Right atrium auricular region (tissue), 2 donors: ENCODE data around the gene LIME1. TPM values are rescaled to one million over a fixed set of nuclear protein-coding genes. Genes with fewer than 3 reads are reported as not detected.

Experiments used
- DNase-seq: peaks from one replicate; pipeline ENCODE4 v3.0.0-alpha.2; 2019; ENCODE audit warnings: low spot score
- H3K27ac ChIP-seq, 2 donors: fragments of 200-600 bp; sonication (generic); 1 replicate in 1 of 2; 2 replicates in 1 of 2; pipeline ENCODE4 v1.5.1; 2016 to 2019
- H3K27me3 ChIP-seq, 2 donors: fragments of 200-600 bp; sonication (generic); one replicate each; pipeline versions ENCODE4 v1.5.1 to v1.6.0; 2017 to 2019
- H3K36me3 ChIP-seq: fragments of 200-600 bp; sonication (generic); one replicate; pipeline ENCODE4 v1.5.1; 2016
- H3K4me1 ChIP-seq, 2 donors: fragments of 200-600 bp; sonication (generic); one replicate each; pipeline versions ENCODE4 v1.5.1 to v1.6.0; 2017 to 2019
- H3K4me3 ChIP-seq, 2 donors: fragments of 200-600 bp; sonication (generic); 1 replicate in 1 of 2; 2 replicates in 1 of 2; pipeline ENCODE4 v1.5.1; 2017 to 2019; ENCODE audit warnings: mild to moderate bottlenecking in 1 of 2, moderate library complexity in 1 of 2
- H3K9me3 ChIP-seq, 2 donors: fragments of 200-600 bp; sonication (generic); one replicate each; pipeline ENCODE4 v1.5.1; 2019
- total RNA-seq, 2 donors: library from RNA; depleted of rRNA; stranded (reverse); fragments of >200 nt; gene quantifications; one replicate each; pipeline ENCODE4 v1.1.0, GENCODE V29; 2016
- TF ChIP-seq, protein P1 (sequence below), 2 donors: fragments of 200-600 bp; sonication (generic); IDR thresholded peaks; one replicate each; pipeline ENCODE4 v1.5.1; 2019; ENCODE audit warnings: antibody characterized with exemption in 2 of 2

LIME1 gene
- total RNA-seq, 2 donors from 2014 or later = 2.4 to 2.5 TPM

DNA sequence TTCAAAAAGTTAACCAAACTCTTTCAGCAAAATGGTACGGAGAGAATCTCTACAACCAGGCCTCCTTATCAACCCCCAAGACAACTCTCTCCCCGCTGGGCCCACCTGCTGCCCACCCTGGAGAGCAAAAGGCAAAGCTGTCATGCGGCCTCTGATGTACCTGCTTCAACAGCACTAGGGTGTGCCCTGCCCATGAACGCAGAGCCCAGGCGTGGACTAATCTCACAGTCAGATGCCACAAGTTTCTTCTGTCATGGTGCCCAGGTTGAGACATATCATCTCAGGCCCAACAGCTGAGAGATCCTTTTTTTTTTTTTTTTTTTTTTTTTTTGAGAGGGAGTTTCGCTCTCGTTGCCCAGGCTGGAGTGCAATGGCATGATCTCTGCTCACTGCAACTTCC lies 29.4 kb downstream of the LIME1 start:
- no peak for DNase-seq
- Histone ChIP-seq H3K27ac (no peak overlapping the region), H3K9me3 (no peaks in the 10 kb centered on the region), H3K27me3 (no peaks in the 10 kb centered on the region), H3K36me3 (peaks cover 41% of the 10 kb centered on the region), H3K4me3 (no peak overlapping the region), H3K4me1 (peaks cover 0 to 5% of the 10 kb centered on the region in 2 donors)
- TF ChIP-seq, protein P1, sequence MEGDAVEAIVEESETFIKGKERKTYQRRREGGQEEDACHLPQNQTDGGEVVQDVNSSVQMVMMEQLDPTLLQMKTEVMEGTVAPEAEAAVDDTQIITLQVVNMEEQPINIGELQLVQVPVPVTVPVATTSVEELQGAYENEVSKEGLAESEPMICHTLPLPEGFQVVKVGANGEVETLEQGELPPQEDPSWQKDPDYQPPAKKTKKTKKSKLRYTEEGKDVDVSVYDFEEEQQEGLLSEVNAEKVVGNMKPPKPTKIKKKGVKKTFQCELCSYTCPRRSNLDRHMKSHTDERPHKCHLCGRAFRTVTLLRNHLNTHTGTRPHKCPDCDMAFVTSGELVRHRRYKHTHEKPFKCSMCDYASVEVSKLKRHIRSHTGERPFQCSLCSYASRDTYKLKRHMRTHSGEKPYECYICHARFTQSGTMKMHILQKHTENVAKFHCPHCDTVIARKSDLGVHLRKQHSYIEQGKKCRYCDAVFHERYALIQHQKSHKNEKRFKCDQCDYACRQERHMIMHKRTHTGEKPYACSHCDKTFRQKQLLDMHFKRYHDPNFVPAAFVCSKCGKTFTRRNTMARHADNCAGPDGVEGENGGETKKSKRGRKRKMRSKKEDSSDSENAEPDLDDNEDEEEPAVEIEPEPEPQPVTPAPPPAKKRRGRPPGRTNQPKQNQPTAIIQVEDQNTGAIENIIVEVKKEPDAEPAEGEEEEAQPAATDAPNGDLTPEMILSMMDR (IDR thresholded peaks at IDR 0.05) = no peak

DNA sequence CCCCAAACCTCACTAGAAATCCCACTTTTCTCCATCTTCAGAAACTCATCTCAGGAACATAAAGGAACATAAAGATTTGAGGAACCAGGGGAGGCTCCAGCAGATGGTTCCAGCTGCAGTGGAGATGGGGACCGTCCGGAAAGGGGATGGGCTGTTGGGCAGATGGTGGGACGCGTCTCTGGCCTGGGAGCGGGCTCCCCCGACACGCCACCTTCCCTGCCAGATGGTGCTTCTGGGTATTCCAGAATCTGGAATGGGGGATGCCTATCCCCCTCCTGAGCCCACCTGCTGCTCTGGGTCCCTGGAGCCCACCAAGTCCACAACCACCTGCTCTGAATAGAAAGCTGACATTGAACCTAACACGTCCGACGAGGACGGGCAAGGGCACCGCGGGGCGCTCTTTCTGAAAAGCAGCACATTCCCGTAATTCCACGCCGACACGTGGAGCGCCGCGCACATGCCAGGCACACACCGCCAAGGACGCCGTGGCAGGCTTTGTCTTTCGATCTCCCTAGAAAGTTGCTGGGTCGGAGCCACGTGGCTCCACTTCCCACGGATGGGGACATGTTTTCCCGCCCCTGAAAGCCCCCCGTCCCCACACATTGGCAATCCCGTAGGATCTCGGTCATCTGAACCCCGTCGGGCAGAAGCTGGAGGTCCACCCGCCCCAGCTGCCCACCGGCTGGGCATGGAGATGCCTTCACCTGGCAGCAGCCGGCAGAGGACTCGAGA lies 30.4 kb downstream of the LIME1 start:
- Histone ChIP-seq H3K9me3 (no peaks in the 10 kb centered on the region), H3K27ac (no peak overlapping the region), H3K27me3 (no peaks in the 10 kb centered on the region), H3K4me3 (no peak overlapping the region), H3K36me3 (peaks cover 38% of the 10 kb centered on the region), H3K4me1 (peaks cover 0 to 5% of the 10 kb centered on the region in 2 donors)
- TF ChIP-seq, protein P1 (IDR thresholded peaks at IDR 0.05) = no peak
- no peak for DNase-seq

DNA sequence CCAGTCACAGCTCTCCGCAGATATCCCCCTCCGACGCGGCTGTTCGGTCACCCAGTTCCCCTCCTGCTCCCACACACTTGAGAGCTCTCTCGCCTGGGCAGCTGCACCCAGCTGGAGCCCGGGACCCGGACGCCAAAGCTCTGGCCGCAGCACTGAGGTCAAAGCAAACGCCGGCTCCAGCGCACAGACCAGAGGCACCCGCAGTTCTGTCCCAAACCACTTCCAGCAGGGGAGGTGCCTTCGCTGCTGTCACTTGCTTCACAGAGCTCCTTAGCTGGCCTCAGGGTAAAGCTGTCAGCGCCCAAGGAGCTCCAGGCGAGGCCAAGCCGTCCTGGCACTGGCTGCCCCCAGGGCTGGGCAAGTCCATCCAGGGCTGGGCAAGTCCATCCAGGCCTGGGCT lies 31.0 kb downstream of the LIME1 start:
- Histone ChIP-seq H3K36me3 (peaks cover 35% of the 10 kb centered on the region), H3K4me1 (peaks cover 0 to 8% of the 10 kb centered on the region in 2 donors), H3K27ac (no peak overlapping the region), H3K9me3 (no peaks in the 10 kb centered on the region), H3K4me3 (no peak overlapping the region), H3K27me3 (no peaks in the 10 kb centered on the region)
- no peak for DNase-seq
- TF ChIP-seq, protein P1 (IDR thresholded peaks at IDR 0.05) = no peak

DNA sequence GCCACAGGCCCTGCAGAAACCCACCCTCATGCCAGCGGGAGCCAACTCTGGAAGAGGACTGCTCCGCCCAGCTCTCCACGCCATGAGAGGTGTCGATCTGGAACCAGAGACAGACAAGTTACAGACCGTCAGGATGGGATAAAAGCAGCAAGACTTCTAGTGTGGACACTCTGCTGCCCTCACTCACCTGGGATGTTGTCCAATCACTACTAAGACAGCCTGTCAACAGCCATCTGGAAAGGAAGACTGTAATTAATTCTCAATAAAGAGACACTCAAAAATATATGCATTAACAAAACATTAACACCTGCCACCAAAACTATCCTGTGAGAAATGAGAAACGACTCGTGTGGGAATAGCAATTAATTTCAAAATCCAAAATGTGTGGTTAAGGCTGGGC lies 31.4 kb downstream of the LIME1 start:
- Histone ChIP-seq H3K27ac (no peak overlapping the region), H3K4me1 (peaks cover 0 to 12% of the 10 kb centered on the region in 2 donors), H3K36me3 (peaks cover 33% of the 10 kb centered on the region), H3K27me3 (no peaks in the 10 kb centered on the region), H3K9me3 (no peaks in the 10 kb centered on the region), H3K4me3 (no peak overlapping the region)
- DNase-seq = no peak
- TF ChIP-seq, protein P1 (IDR thresholded peaks at IDR 0.05) = no peak

DNA sequence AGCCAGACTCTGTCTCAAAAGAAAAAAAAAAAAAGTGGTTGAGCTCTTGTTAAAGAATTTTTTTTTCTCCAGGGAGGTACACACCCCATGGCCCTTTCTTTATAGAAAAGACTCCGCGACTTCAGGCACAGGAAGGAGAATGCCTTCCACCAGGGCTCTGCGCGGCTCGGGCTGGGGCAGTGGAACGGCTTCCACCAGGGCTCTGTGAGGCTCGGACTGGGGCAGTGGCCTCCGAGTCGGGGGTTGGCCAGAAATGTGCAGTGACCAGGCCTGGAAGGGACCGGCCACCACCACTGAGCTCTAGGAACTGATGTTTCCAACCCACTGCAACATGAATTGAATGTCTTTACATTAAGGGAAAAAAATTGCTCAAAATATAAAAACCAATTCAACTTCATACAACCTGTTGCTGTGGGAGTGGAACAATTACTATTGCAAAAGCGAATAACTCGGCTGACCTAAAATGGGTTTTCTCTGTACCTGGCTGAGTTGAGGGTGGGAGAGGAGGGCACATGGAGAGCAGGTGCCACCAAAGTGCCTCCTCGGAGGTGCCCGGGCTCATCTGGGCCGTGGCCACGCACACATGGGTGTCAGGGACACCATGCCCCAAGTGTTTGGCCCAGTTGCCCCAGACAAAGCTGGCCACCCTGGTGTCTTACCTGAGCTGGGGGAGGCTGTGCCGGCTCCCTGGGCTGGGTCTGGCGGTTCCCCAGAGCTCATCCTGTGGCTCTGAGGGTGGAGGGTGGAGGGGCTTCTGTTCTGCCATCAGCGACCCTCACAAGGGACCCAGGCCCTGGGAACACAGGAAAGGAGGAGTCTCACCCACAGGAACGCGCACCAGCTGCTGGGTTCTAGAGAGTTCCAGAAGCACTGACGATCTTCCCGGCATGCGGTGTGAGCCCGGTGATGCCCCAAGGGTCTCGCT lies 32.4 kb downstream of the LIME1 start:
- Histone ChIP-seq H3K36me3 (peaks cover 24% of the 10 kb centered on the region), H3K4me3 (no peak overlapping the region), H3K9me3 (no peaks in the 10 kb centered on the region), H3K4me1 (peaks cover 0 to 14% of the 10 kb centered on the region in 2 donors), H3K27ac (no peak overlapping the region), H3K27me3 (no peaks in the 10 kb centered on the region)
- TF ChIP-seq, protein P1 (IDR thresholded peaks at IDR 0.05) = no peak
- DNase-seq = no peak
